ENCODE data around the gene GALNT7.

- TF ChIP-seq, protein P1, sequence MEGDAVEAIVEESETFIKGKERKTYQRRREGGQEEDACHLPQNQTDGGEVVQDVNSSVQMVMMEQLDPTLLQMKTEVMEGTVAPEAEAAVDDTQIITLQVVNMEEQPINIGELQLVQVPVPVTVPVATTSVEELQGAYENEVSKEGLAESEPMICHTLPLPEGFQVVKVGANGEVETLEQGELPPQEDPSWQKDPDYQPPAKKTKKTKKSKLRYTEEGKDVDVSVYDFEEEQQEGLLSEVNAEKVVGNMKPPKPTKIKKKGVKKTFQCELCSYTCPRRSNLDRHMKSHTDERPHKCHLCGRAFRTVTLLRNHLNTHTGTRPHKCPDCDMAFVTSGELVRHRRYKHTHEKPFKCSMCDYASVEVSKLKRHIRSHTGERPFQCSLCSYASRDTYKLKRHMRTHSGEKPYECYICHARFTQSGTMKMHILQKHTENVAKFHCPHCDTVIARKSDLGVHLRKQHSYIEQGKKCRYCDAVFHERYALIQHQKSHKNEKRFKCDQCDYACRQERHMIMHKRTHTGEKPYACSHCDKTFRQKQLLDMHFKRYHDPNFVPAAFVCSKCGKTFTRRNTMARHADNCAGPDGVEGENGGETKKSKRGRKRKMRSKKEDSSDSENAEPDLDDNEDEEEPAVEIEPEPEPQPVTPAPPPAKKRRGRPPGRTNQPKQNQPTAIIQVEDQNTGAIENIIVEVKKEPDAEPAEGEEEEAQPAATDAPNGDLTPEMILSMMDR (IDR thresholded peaks at IDR 0.05; ENCODE audit: low read depth, low read length, missing input control) = no peak
- TF ChIP-seq REST (IDR thresholded peaks at IDR 0.05) = no peak
- TF ChIP-seq MAX (IDR thresholded peaks at IDR 0.05) = no peak
- TF ChIP-seq TAF1 (conservative IDR thresholded peaks at IDR 0.05) = no peak
Observed at GRCh38 chr4:173121076-173121561, 47.5 kb upstream of the GALNT7 start.
